HepG2 (cell line): ENCODE measurements around the gene CALHM5. TPM values are rescaled to one million over a fixed set of nuclear protein-coding genes. Genes with fewer than 3 reads are reported as not detected.

Experiments used
- ATAC-seq: fragments of 200-7000 bp; cut with Tn5 transposase; 3 replicates; pipeline ENCODE4 v1.9.1; 2020; ENCODE audit warnings: mild to moderate bottlenecking, moderate library complexity
- BruUV-seq: library from RNA; stranded (reverse); fragments of 400-500 nt; replicated peaks from 2 replicates; lab custom pipeline; 2021; lab: Mats Ljungman, UMichigan
- CTCF ChIA-PET: fragments of 300-600 bp; formaldehyde crosslinking; extraction: SDS; loops from one replicate; lab custom pipeline; 2021; ENCODE audit warnings: low total read pairs, inconsistent platforms, low intra/inter-chr PET ratio; lab: Yijun Ruan, JAX
- POLR2A ChIA-PET: fragments of 350-600 bp; sonication (Branson Sonifier 250); formaldehyde crosslinking; loops from one replicate; lab custom pipeline; 2020; ENCODE audit warnings: antibody characterized with exemption, inconsistent platforms; lab: Yijun Ruan, JAX
- DNase-seq: peaks from one replicate; pipeline ENCODE4 v3.0.0-alpha.2; 2015; ENCODE audit warnings: low spot score
- FAIRE-seq: peaks from 3 replicates; lab custom pipeline; 2011; peaks lifted over from hg19 to GRCh38; lab: Jason Lieb, UNC
- H2AFZ ChIP-seq: one replicate; pipeline ENCODE4 v1.6.1; 2011; ENCODE audit warnings: low read length, inconsistent platforms
- H3K27ac ChIP-seq: fragments of 300-600 bp; 3 replicates; pipeline ENCODE4 v1.8.0; 2011; ENCODE audit warnings: mixed run types, mild to moderate bottlenecking, mixed read lengths, low read length, inconsistent platforms; ENCODE audit not compliant: insufficient read depth; ENCODE audit errors: extremely low read length
- H3K27me3 ChIP-seq, 2 experiments: fragments of 200-600 bp in 1 of 2; 2 replicates in 1 of 2; 3 replicates in 1 of 2; pipeline versions ENCODE4 v1.6.0 to v1.8.0; 2011; ENCODE audit warnings: low read length in 2 of 2, mild to moderate bottlenecking in 2 of 2, moderate library complexity in 2 of 2, inconsistent platforms in 1 of 2; ENCODE audit not compliant: insufficient read depth in 2 of 2, control insufficient read depth in 1 of 2
- H3K36me3 ChIP-seq, 2 experiments: fragments of 200-600 bp in 1 of 2; replicated peaks in 1 of 2; 2 replicates in 1 of 2; 3 replicates in 1 of 2; pipeline versions ENCODE4 v1.5.1 to v1.8.0; 2011; ENCODE audit warnings: low read length in 2 of 2, inconsistent platforms in 1 of 2; ENCODE audit not compliant: insufficient read depth in 2 of 2, control insufficient read depth in 1 of 2
- H3K4me1 ChIP-seq: 2 replicates; pipeline ENCODE4 v1.5.1; 2012; ENCODE audit warnings: low read length, inconsistent platforms; ENCODE audit not compliant: insufficient read depth
- H3K4me2 ChIP-seq: 2 replicates; pipeline ENCODE4 v1.6.0; 2011; ENCODE audit warnings: low read depth, low read length, inconsistent platforms
- H3K4me3 ChIP-seq, 3 experiments: fragments of 200-600 bp in 1 of 3; sonication (generic), shearing (Covaris generic) in 1 of 3; replicated peaks in 1 of 3; 2 replicates each; pipeline ENCODE4 v1.5.1; 2011 to 2016; ENCODE audit warnings: low read length in 3 of 3, inconsistent platforms in 2 of 3, low read depth in 2 of 3, mild to moderate bottlenecking in 2 of 3, control low read depth in 1 of 3, mixed read lengths in 1 of 3; ENCODE audit not compliant: insufficient read depth in 1 of 3
- H3K79me2 ChIP-seq: one replicate; pipeline ENCODE4 v1.6.1; 2011; ENCODE audit warnings: low read length, inconsistent platforms; ENCODE audit not compliant: insufficient read depth
- H3K9ac ChIP-seq: 2 replicates; pipeline ENCODE4 v1.6.0; 2011; ENCODE audit warnings: mild to moderate bottlenecking, low read depth, low read length, inconsistent platforms; ENCODE audit not compliant: insufficient read depth
- H3K9me3 ChIP-seq: 2 replicates; pipeline ENCODE4 v1.5.1; 2012; ENCODE audit warnings: mild to moderate bottlenecking, low read length
- H4K20me1 ChIP-seq: 2 replicates; pipeline ENCODE4 v1.6.0; 2011; ENCODE audit warnings: inconsistent platforms, mild to moderate bottlenecking, low read length, moderate library complexity; ENCODE audit not compliant: insufficient read depth
- CBFB ChIP-seq: sonication (generic); formaldehyde crosslinking; IDR thresholded peaks from 2 replicates; pipeline ENCODE4 v1.4.0; 2020; ENCODE audit warnings: missing genetic modification reagents
- EP300 ChIP-seq, 3 experiments: sonication (generic) in 1 of 3; formaldehyde crosslinking in 1 of 3; IDR thresholded peaks; 2 replicates each; pipeline versions ENCODE4 v1.5.1 to v1.6.1; 2011 to 2020; ENCODE audit warnings: low read depth in 2 of 3, low read length in 2 of 3, borderline replicate concordance in 1 of 3, improper control_type of control experiment in 1 of 3, mild to moderate bottlenecking in 1 of 3, missing genetic modification reagents in 1 of 3, moderate library complexity in 1 of 3
- MXD4 ChIP-seq: IDR thresholded peaks from 2 replicates; pipeline ENCODE4 v1.6.1; 2016; ENCODE audit warnings: mild to moderate bottlenecking, missing biosample characterization, missing genetic modification reagents
- PCBP2 ChIP-seq: fragments of 200-400 bp; formaldehyde crosslinking; optimal IDR thresholded peaks from 2 replicates; pipeline ENCODE3; 2018; ENCODE audit warnings: low read length, low read depth; ENCODE audit not compliant: poor library complexity, severe bottlenecking
- RBM39 ChIP-seq: fragments of 200-400 bp; formaldehyde crosslinking; IDR thresholded peaks from one replicate; pipeline ENCODE4 v1.6.1; 2018; ENCODE audit warnings: antibody characterized with exemption, mild to moderate bottlenecking, low read depth, low read length; ENCODE audit not compliant: poor library complexity, severe bottlenecking
- WGBS: methylation state at CpG from one replicate; pipeline ENCODE4 v1.1.6; 2017; ENCODE audit warnings: low lambda C conversion rate; 5-methylcytosine and 5-hydroxymethylcytosine counted together
- in situ Hi-C: cut with HindIII; loops from 2 replicates; pipeline ENCODE4 v1.10.0; 2017; ENCODE audit warnings: low pct_unique_long_range_greater_than_20kb; ENCODE audit not compliant: extremely low pct_ligation_motif_present
- intact Hi-C: fragments of 100-400 bp; cut with micrococcal nuclease; formaldehyde crosslinking; loops from one replicate; pipeline ENCODE4 v1.10.0; 2022; ENCODE audit not compliant: unreplicated experiment
- polyA plus RNA-seq, 8 experiments: library from polyadenylated mRNA; depleted of rRNA in 3 of 8; stranded (reverse) in 7 of 8; unstranded in 1 of 8; fragments of >200 nt; fragmentation: Illumina TruSeq in 4 of 8; extraction: Trizol in 4 of 8; gene quantifications; 2 replicates each; pipeline versions ENCODE4 v1.2.1 to v1.2.3, GENCODE V29; 2011 to 2016; ENCODE audit warnings: low read depth in 4 of 8, missing spikeins in 1 of 8, mixed read lengths in 1 of 8; ENCODE audit not compliant: insufficient read depth in 1 of 8
- total RNA-seq, 5 experiments: library from RNA; depleted of rRNA; stranded (reverse); fragments of >200 nt; fragmentation: Illumina TruSeq; extraction: Trizol; gene quantifications; 2 replicates each; pipeline ENCODE4 v1.2.3, GENCODE V29; 2016; ENCODE audit warnings: low read depth in 1 of 5

CALHM5 gene
- total and polyA plus RNA-seq, 2 of the 13 experiments (the other 11 are each of a cell fraction or from before 2014, with no cell fraction given), result not detected

DNA sequence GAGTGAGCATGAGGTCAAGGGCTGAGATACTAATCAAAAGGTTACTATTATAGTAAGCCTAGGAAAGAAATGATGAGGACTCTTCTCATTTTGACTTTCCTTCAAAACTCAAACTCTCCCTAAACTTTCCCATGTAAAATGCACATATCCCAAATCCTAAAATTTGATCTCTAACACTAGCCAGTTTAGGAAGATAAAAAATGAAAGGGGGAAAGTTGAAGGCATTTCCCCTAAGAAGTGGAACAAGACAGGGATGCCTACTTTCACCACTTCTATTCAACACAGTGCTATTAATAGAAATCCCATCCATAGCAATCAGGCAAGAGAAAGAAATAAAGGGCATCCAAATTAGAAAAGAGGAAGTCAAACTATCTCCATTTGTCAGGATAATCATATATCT, 2.9 kb upstream of the CALHM5 start:
- H2AFZ ChIP-seq, result no peak overlapping the region
- no peaks in the 10 kb centered on the region for H3K4me1 ChIP-seq
- no peak overlapping the region for H3K4me3 ChIP-seq
- no peak overlapping the region for H3K9ac ChIP-seq
- no peak for FAIRE-seq
- no peak for TF ChIP-seq RBM39
- no peak for TF ChIP-seq EP300 (IDR thresholded peaks at IDR 0.05; ENCODE audit: low read depth in 2 of 2, low read length in 2 of 2)
- TF ChIP-seq EP300 (CRISPR knock-in tag; IDR thresholded peaks at IDR 0.05; ENCODE audit: borderline replicate concordance), result no peak
- no peak for TF ChIP-seq PCBP2
- TF ChIP-seq, all 625 proteins: peak for 0
- Histone ChIP-seq H3K36me3 (no peaks in the 10 kb centered on the region), H3K4me2 (no peak overlapping the region), H3K27me3 (no peaks in the 10 kb centered on the region), H3K79me2 (no peaks in the 10 kb centered on the region), H3K9me3 (no peaks in the 10 kb centered on the region), H3K27ac (no peak overlapping the region), H4K20me1 (no peaks in the 10 kb centered on the region)
- BruUV-seq, result no TSS peak
- DNase-seq (no peak), ATAC-seq (no peak)
- in situ Hi-C loops, result no loop called here
- ChIA-PET CTCF (no interaction called here), POLR2A (no interaction called here)
- intact Hi-C loops, result no loop called here

DNA sequence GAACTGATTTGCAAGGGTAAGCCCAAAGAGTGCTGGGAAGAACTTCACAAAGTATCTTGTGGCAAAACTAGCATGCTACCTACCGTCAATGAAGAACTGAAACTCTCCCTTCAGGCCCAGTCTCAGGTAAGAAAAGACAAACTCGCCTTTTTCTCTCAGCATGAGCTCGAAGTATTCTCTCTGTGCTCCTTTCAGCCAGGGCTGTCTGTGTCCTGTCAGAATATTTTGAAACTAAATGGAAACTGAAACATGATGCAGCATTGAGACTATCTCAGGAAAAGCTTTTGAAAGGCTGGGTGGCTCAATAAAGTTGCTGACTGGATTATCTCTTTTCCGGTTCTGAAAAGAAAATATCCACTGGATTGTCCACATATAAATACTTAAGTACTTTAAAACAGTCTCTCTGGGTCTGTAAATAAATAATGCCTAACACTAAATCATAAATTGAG, 696 bp downstream of the CALHM5 start:
- Histone ChIP-seq H3K79me2 (no peaks in the 10 kb centered on the region), H3K4me2 (peak overlapping the region; percentile 2; the same call in 1 of the 2 replicates), H3K27me3 (no peaks in the 10 kb centered on the region), H3K9ac (no peak overlapping the region), H3K9me3 (no peaks in the 10 kb centered on the region), H3K36me3 (no peaks in the 10 kb centered on the region), H3K4me1 (no peaks in the 10 kb centered on the region), H3K27ac (no peak overlapping the region), H4K20me1 (no peaks in the 10 kb centered on the region), H2AFZ (peak overlapping the region; percentile 21), H3K4me3 (no peak overlapping the region)
- intact Hi-C loops (no loop called here), in situ Hi-C loops (no loop called here)
- TF ChIP-seq CBFB (no peak), MXD4 (no peak)
- ATAC-seq (no peak; the same call in 2 of the 3 replicates), FAIRE-seq (no peak), DNase-seq (no peak)
- ChIA-PET CTCF (interaction anchor here (1.3 kb wide), 2 partner anchors 20 to 49 kb away, joined by 3 to 5 read pairs; no protein-coding TSS in a partner anchor), POLR2A (no interaction called here)
- BruUV-seq, result no TSS peak
- 21% methylated on average over 4 of the region's 4 CpGs for WGBS
